Adipocyte (in vitro differentiated cells): ENCODE data around the gene QSER1.
"Not testable (repeated sequence)": the region's sequence is repeated elsewhere in the genome, so short reads cannot be mapped to it uniquely, and the experiment has no call there.

Source experiments
- DNase-seq: peaks from one replicate; pipeline ENCODE4 v3.0.0-alpha.2; 2015; ENCODE audit warnings: low read depth
- H3K27me3 ChIP-seq: replicated peaks from 2 replicates; pipeline ENCODE4 v1.7.0; 2013; ENCODE audit warnings: mild to moderate bottlenecking, low read length, moderate library complexity; ENCODE audit not compliant: control insufficient read depth, insufficient read depth
- H3K36me3 ChIP-seq: 2 replicates; pipeline ENCODE4 v1.7.0; 2013; ENCODE audit warnings: low read length, mild to moderate bottlenecking, moderate library complexity; ENCODE audit not compliant: control insufficient read depth, insufficient read depth, severe bottlenecking
- H3K4me1 ChIP-seq: 2 replicates; pipeline ENCODE4 v1.7.0; 2013; ENCODE audit warnings: mild to moderate bottlenecking, low read length, moderate library complexity; ENCODE audit not compliant: control insufficient read depth, insufficient read depth
- H3K4me3 ChIP-seq: 2 replicates; pipeline ENCODE4 v1.7.0; 2013; ENCODE audit warnings: mild to moderate bottlenecking, low read length, moderate library complexity
- H3K9ac ChIP-seq: 2 replicates; pipeline ENCODE4 v1.7.0; 2013; ENCODE audit warnings: mild to moderate bottlenecking, low read length, moderate library complexity
- H3K9me3 ChIP-seq: 2 replicates; pipeline ENCODE4 v1.7.0; 2013; ENCODE audit warnings: mild to moderate bottlenecking, low read length, moderate library complexity; ENCODE audit not compliant: control insufficient read depth

QSER1 gene

GRCh38 chr11:32935462-32936029, 42.9 kb downstream of the QSER1 start:
- Histone ChIP-seq H3K27me3 (no peaks in the 10 kb centered on the region), H3K4me1 (no peaks in the 10 kb centered on the region), H3K9ac (no peak overlapping the region), H3K9me3 (no peaks in the 10 kb centered on the region), H3K4me3 (no peak overlapping the region), H3K36me3 (peaks cover 47% of the 10 kb centered on the region)
- DNase-seq = peak; percentile 8

- H3K27me3 ChIP-seq, H3K9me3 ChIP-seq, H3K9ac ChIP-seq, DNase-seq, H3K4me3 ChIP-seq, H3K4me1 ChIP-seq: not testable (repeated sequence)
- peaks cover 47% of the 10 kb centered on the region for H3K36me3 ChIP-seq
Observed at GRCh38 chr11:32936178-32936577, 43.6 kb downstream of the QSER1 start.

GRCh38 chr11:32937283-32937682, 44.7 kb downstream of the QSER1 start:
- not testable (repeated sequence) for H3K4me3 ChIP-seq, H3K9ac ChIP-seq, H3K9me3 ChIP-seq, H3K27me3 ChIP-seq, DNase-seq, H3K4me1 ChIP-seq
- H3K36me3 ChIP-seq = peaks cover 38% of the 10 kb centered on the region

- DNase-seq = no peak
- H3K36me3 ChIP-seq = peaks cover 20% of the 10 kb centered on the region
- no peaks in the 10 kb centered on the region for H3K4me1 ChIP-seq
- H3K9me3 ChIP-seq = no peaks in the 10 kb centered on the region
- H3K9ac ChIP-seq = no peak overlapping the region
- no peaks in the 10 kb centered on the region for H3K27me3 ChIP-seq
- H3K4me3 ChIP-seq = no peak overlapping the region
Observed at GRCh38 chr11:32939046-32939445, 46.4 kb downstream of the QSER1 start.

- Histone ChIP-seq H3K9me3 (no peaks in the 10 kb centered on the region), H3K4me3 (no peak overlapping the region), H3K27me3 (no peaks in the 10 kb centered on the region), H3K36me3 (peaks cover 14% of the 10 kb centered on the region), H3K4me1 (no peaks in the 10 kb centered on the region), H3K9ac (no peak overlapping the region)
- DNase-seq = peak; percentile 15
Observed at GRCh38 chr11:32939866-32940265, 47.3 kb downstream of the QSER1 start.

- H3K36me3 ChIP-seq = peaks cover 7% of the 10 kb centered on the region
- H3K27me3 ChIP-seq = no peaks in the 10 kb centered on the region
- H3K9ac ChIP-seq = no peak overlapping the region
- H3K9me3 ChIP-seq = no peaks in the 10 kb centered on the region
- H3K4me3 ChIP-seq = no peak overlapping the region
- DNase-seq = no peak
- H3K4me1 ChIP-seq = no peaks in the 10 kb centered on the region
Observed at GRCh38 chr11:32940865-32941264, 48.3 kb downstream of the QSER1 start.

- Histone ChIP-seq H3K27me3 (no peaks in the 10 kb centered on the region), H3K4me3 (peak overlapping the region; percentile 39), H3K9ac (peak overlapping the region; percentile 37), H3K9me3 (peaks cover 5% of the 10 kb centered on the region), H3K36me3 (no peaks in the 10 kb centered on the region), H3K4me1 (no peaks in the 10 kb centered on the region)
- peak; percentile 33 for DNase-seq
Observed at GRCh38 chr11:32947978-32948377, 55.4 kb downstream of the QSER1 start.

GRCh38 chr11:32949739-32950138, 57.1 kb downstream of the QSER1 start:
- Histone ChIP-seq H3K4me1 (no peaks in the 10 kb centered on the region), H3K36me3 (no peaks in the 10 kb centered on the region), H3K27me3 (no peaks in the 10 kb centered on the region), H3K9me3 (peaks cover 5% of the 10 kb centered on the region), H3K4me3 (no peak overlapping the region), H3K9ac (no peak overlapping the region)
- DNase-seq = no peak

GRCh38 chr11:32952421-32952820, 59.8 kb downstream of the QSER1 start:
- Histone ChIP-seq H3K36me3 (no peaks in the 10 kb centered on the region), H3K9me3 (peaks cover 5% of the 10 kb centered on the region), H3K9ac (no peak overlapping the region), H3K27me3 (no peaks in the 10 kb centered on the region), H3K4me1 (no peaks in the 10 kb centered on the region), H3K4me3 (no peak overlapping the region)
- no peak for DNase-seq

GRCh38 chr11:32953700-32954099, 61.1 kb downstream of the QSER1 start:
- DNase-seq = no peak
- peaks cover 10% of the 10 kb centered on the region for H3K36me3 ChIP-seq
- H3K9me3 ChIP-seq = no peaks in the 10 kb centered on the region
- no peaks in the 10 kb centered on the region for H3K4me1 ChIP-seq
- H3K4me3 ChIP-seq = no peak overlapping the region
- H3K9ac ChIP-seq = no peak overlapping the region
- H3K27me3 ChIP-seq = no peaks in the 10 kb centered on the region

- Histone ChIP-seq H3K4me3 (no peak overlapping the region), H3K27me3 (no peaks in the 10 kb centered on the region), H3K9ac (no peak overlapping the region), H3K36me3 (peaks cover 22% of the 10 kb centered on the region), H3K9me3 (no peaks in the 10 kb centered on the region), H3K4me1 (no peaks in the 10 kb centered on the region)
- DNase-seq = peak; percentile 86
Observed at GRCh38 chr11:32960553-32961164, 68.0 kb downstream of the QSER1 start.

GRCh38 chr11:32962016-32962415, 69.4 kb downstream of the QSER1 start:
- no peak overlapping the region for H3K9ac ChIP-seq
- H3K4me3 ChIP-seq = no peak overlapping the region
- no peaks in the 10 kb centered on the region for H3K27me3 ChIP-seq
- H3K36me3 ChIP-seq = peaks cover 27% of the 10 kb centered on the region
- no peaks in the 10 kb centered on the region for H3K9me3 ChIP-seq
- no peak for DNase-seq
- H3K4me1 ChIP-seq = no peaks in the 10 kb centered on the region
